ENCODE data around the gene TMEM242.

DNA sequence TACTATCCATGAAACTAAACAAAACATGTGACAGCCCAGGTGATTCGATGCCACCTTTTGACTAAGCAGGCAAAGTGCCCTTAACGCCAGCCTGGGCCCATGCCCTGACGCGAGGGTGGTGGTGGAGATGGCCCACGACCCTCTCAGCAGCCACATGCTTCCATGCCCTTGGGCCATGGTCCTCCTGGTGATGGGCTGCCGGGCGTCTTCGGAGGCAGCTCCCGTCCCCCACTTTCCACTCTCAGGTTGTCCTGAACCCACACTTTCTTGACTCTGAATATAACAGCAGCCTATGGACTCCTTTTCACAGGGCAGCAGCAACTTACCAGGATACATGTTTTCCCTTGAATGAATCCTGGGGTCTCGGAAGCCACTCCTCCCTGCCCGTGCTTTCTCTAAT is 33.6 kb downstream of the TMEM242 start:
- TF ChIP-seq CTCF (IDR thresholded peaks at IDR 0.05) (no peak), EP300 (IDR thresholded peaks at IDR 0.05) (no peak)

Measured in ovary (tissue), 3 donors.